AG04450 (cell line): Measurements from ENCODE around the gene TULP4. TPM values are rescaled to one million over a fixed set of nuclear protein-coding genes. Genes with fewer than 3 reads are reported as not detected.

ENCODE experiments used
- CTCF ChIA-PET: fragments of 300-600, 350-600 bp; formaldehyde crosslinking; extraction: SDS; loops from one replicate; lab custom pipeline; 2022; ENCODE audit warnings: antibody characterized with exemption, inconsistent platforms; lab: Charles Lee
- POLR2A ChIA-PET: fragments of 350-600 bp; formaldehyde crosslinking; extraction: SDS; loops from one replicate; lab custom pipeline; 2021; ENCODE audit warnings: antibody characterized with exemption, inconsistent platforms; lab: Yijun Ruan, JAX
- DNase-seq: peaks from one replicate; pipeline ENCODE4 v3.0.0-alpha.2; 2011; ENCODE audit warnings: low read depth, low spot score
- H3K27ac ChIP-seq: one replicate; pipeline ENCODE4 v1.5.1; 2012; ENCODE audit warnings: low read depth, low read length, control low read depth
- H3K27me3 ChIP-seq: one replicate; pipeline ENCODE4 v1.6.0; 2012; ENCODE audit warnings: low read length; ENCODE audit not compliant: control insufficient read depth, insufficient read depth
- H3K4me3 ChIP-seq: 2 replicates; pipeline ENCODE4 v1.5.1; 2011; ENCODE audit warnings: mild to moderate bottlenecking, low read depth, low read length, control low read depth
- H3K9me3 ChIP-seq: 2 replicates; pipeline ENCODE4 v1.5.1; 2012; ENCODE audit warnings: low read length; ENCODE audit not compliant: control insufficient read depth, insufficient read depth
- CTCF ChIP-seq: IDR thresholded peaks from 2 replicates; pipeline ENCODE4 v1.5.1; 2011; ENCODE audit warnings: low read depth, low read length, control low read depth, inconsistent platforms
- polyA plus RNA-seq: library from polyadenylated mRNA; depleted of rRNA; stranded (reverse); fragments of >200 nt; gene quantifications from 2 replicates; pipeline ENCODE4 v1.2.3, GENCODE V29; 2011

The TULP4 gene
- polyA plus RNA-seq, 1 experiment = 15.9 TPM

GRCh38 chr6:158500016-158500735 lies 187.9 kb downstream of the TULP4 start:
- Histone ChIP-seq H3K27me3 (no peaks in the 10 kb centered on the region), H3K27ac (no peak overlapping the region), H3K9me3 (no peaks in the 10 kb centered on the region; the same call in 1 of the 2 replicates), H3K4me3 (no peak overlapping the region)
- no peak for TF ChIP-seq CTCF
- ChIA-PET CTCF (interaction anchor here (1.5 to 2.5 kb wide), 2 partner anchors 18 to 279 kb away, joined by 3 to 5 read pairs; no protein-coding TSS in a partner anchor), POLR2A (no interaction called here)
- no peak for DNase-seq

GRCh38 chr6:158501360-158502262 lies 189.3 kb downstream of the TULP4 start:
- ChIA-PET CTCF (interaction anchor here (2.5 kb wide), 1 partner anchor 280 kb away, joined by 5 read pairs; no protein-coding TSS in a partner anchor), POLR2A (no interaction called here)
- Histone ChIP-seq H3K27me3 (no peaks in the 10 kb centered on the region), H3K27ac (no peak overlapping the region), H3K9me3 (no peaks in the 10 kb centered on the region; the same call in 1 of the 2 replicates), H3K4me3 (no peak overlapping the region)
- no peak for DNase-seq
- TF ChIP-seq CTCF = no peak

GRCh38 chr6:158502263-158502950 lies 190.1 kb downstream of the TULP4 start:
- no peak for DNase-seq
- CTCF ChIA-PET = interaction anchor here (2.5 kb wide), 1 partner anchor 281 kb away, joined by 5 read pairs; no protein-coding TSS in a partner anchor
- no peak overlapping the region for H3K27ac ChIP-seq
- no peaks in the 10 kb centered on the region for H3K27me3 ChIP-seq
- no peaks in the 10 kb centered on the region; the same call in 1 of the 2 replicates for H3K9me3 ChIP-seq
- no peak overlapping the region for H3K4me3 ChIP-seq
- POLR2A ChIA-PET = no interaction called here
- TF ChIP-seq CTCF = no peak

GRCh38 chr6:158503222-158503621 lies 191.0 kb downstream of the TULP4 start:
- Histone ChIP-seq H3K4me3 (no peak overlapping the region), H3K9me3 (no peaks in the 10 kb centered on the region; the same call in 1 of the 2 replicates), H3K27ac (no peak overlapping the region), H3K27me3 (no peaks in the 10 kb centered on the region)
- TF ChIP-seq CTCF = no peak
- ChIA-PET POLR2A (no interaction called here), CTCF (interaction anchor here (0.8 kb wide), 1 partner anchor 282 kb away, joined by 3 read pairs; no protein-coding TSS in a partner anchor)
- no peak for DNase-seq
